Stimulated activated CD4-positive, alpha-beta T cell treated with anti-CD3 and anti-CD28 coated beads, TNF-alpha, amount 100 ng/mL, for 48 hours (primary cell): ENCODE measurements around the gene PERM1.
A peak's percentile ranks its signal among the peaks of the same experiment; 100 is the strongest.
"Not testable (repeated sequence)": the region's sequence is repeated elsewhere in the genome, so short reads cannot be mapped to it uniquely, and the experiment has no call there.

Experiments used
- DNase-seq, 3 donors: peaks; one replicate each; pipeline ENCODE4 v3.0.0-alpha.2; 2020; ENCODE audit warnings: low read depth in 3 of 3

The PERM1 gene

DNA sequence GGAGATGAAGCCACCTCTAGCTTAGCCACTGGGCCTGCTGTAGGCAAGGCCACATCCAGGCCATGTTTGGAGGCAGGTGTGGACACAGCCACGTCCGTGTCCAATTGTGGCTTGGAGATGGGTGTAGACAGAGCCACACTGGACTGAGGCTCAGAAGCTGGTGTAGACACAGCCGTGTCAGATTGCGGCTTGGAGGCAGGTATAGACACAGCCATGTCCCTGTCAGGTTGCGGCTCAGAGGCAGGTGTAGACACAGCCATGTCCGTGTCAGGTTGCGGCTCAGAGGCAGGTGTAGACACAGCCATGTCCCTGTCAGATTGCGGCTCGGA is 2.2 kb downstream of the PERM1 start:
- no peak for DNase-seq

GRCh38 chr1:978835-979743 is 2.8 kb downstream of the PERM1 start:
- no peak for DNase-seq

DNA sequence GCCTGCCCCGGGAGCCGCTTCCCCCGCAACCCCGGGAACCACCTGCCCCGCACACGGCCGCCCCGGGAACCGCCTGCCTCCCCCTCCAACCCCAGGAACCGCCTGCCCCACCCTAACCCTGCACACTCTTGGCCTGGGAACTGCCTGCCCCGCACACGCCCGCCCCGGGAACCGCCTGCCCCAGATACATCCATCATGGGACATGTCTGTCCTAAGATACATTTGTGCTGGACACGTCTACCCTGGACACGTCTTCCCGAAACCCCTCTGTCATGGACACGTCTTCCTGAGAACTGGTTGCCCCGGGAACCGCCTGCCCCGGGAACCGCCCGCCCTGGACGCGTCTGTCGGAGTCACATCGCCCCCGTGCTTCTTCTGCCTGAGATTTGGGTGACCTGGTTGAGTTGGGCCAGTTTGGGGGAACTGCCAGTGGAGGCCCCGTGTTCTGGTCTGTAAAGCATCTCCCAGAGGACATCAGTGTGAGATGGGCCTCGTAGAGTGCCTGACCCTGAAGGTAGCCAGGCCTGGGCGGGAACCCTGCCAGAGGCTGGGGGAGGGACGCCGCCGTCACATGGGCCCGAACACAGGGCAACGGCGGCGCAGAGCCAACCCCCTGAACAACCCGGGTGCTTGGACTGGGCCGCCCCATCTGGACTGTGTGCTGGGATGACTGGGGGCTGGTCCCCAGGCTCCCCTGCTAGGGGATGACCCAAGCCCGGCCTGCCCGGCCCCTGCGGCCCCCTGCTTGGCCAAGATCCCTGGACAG is 3.6 kb downstream of the PERM1 start:
- no peak for DNase-seq

- DNase-seq: not testable (repeated sequence)
Measured at GRCh38 chr1:976791-977190, 5.1 kb downstream of the PERM1 start.

DNA sequence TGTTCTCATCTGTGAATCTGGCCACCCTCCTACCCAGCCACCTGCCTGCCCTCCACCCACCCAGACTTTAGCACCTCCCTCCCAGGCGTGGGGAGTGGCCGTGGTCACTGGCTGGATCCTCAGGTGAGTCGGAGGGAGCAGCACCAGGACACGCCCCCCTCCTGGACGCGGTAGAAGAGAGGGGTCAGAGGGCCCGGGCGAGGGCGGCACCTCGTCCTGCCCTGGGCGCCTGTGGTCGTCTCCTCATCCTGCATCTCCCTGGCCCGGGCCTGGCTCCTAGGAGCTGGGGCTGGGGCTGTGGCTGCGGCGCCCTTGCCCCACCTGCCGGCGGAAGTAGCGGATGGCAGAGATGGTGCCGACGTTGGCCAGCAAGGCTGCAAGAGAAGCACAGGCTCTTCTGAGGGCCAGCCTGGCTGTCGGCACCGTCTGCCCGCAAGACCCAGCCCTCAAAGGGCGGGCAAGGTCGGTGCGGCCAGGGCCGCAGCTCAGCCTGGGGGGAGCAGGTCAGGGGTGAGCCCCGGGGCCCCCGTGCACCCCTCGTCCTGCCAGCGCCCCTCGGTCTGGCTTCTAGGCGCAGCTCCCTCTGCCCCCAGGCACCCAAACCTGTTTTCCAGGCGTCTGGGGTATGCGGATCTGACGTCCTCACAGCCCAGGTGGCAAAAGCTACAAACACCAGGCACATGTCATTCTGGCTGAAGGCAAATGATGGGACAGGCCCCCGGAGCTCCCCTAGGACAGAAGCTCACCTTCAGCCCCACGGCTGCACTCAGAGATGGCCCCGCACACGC is 5.8 kb downstream of the PERM1 start:
- DNase-seq: peak in 1 of 3 donors; percentile 35

- DNase-seq: no peak
Measured at GRCh38 chr1:975365-975764, 6.5 kb downstream of the PERM1 start.

DNA sequence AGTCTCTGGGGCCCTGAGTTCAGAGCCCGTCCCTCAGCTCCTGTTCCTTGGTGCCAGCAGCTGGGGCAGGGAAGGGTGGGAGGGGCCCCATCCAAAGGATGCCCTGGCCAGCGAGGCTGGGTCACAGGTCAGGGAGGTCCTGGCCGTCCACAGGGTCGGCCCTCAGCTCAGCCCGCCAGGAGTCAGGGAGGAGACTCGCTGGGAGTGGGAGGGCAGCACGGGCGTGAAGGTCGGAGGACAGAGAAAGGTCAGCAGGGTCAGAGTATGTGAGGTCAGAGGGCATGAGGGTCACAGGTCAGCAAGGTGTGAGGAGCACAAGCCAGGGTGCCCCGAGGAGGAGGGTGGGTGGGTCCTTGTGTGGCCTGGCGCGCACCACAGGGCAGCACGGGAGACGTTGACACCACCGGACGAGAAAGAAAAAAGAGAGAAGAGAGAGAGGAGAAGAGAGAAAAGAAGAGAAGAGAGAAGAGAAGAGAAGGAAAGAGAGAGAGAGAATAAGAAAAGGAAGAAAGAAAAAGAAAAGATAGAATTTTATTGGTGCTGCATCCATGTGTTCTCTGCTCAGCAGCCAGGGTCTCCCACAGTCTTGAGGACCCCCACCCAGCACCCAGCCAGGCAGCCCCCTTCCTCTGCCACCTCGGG is 7.1 kb downstream of the PERM1 start:
- DNase-seq: no peak

- no peak for DNase-seq
Measured at GRCh38 chr1:974293-974640, 7.6 kb downstream of the PERM1 start.

DNA sequence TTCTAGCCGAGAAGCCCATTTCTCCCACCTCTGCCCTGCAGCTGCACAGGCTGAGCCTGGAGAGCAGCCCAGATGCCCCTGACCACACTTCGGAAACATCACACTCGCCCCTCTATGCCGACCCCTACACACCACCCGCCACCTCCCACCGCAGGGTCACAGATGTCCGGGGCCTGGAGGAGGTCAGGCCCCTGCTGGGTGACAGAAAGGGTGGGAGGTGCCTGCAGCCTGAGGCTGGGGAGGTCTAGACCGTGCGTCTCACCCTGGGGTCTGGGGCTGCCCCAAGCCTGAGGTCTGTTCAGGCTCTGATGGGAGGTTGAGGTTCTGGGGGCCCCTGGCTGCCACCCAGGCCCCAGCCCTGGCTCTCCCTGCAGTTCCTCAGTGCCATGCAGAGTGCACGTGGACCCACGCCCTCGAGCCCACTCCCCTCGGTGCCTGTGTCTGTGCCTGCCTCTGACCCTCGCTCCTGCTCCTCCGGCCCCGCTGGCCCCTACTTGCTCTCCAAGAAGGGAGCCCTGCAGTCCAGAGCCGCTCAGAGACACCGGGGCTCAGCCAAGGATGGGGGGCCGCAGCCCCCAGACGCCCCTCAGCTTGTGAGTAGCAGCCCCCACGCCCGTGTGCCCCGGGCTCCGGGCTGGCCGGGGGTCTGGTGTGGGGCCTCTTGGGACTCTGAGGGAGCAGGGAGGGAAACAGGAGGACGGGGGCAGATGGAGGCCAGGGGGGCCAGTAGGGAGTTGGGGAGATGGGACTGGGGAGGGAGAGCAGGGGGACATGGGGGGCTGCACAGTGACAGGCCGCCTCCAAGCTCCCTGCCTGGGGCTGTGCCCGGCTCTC is 8.2 kb downstream of the PERM1 start:
- DNase-seq: no peak

DNA sequence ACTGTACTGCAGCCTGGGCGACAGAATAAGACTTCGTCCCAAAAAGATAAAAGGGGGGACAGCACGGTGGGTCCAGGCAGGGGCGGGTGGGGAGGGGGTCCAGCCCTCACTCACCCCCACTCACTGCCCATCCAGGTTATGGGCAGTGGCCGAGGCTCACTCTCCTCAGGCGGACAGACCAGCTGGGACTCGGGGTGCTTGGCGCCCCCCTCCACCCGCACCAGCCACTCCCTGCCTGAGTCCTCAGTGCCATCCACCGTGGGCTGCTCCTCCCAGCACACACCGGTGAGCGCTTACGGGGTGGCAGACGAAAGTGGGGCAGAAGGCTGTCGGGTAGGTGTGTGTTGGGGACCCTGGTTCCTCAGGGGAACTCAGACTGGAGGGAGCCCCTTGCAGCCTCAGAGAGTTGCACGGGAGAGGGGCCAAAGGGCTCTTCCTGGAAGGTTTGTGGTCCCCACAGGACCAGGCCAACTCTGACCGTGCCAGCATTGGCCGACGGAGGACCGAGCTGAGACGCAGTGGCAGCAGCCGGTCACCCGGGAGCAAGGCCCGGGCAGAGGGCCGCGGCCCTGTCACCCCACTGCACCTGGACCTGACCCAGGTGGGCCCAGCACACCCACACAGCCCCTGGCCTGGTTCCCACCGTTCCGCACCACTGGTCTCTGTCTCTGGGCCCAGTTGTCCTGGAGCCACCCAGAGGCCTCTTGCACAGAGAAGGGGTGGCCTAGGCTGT is 9.0 kb downstream of the PERM1 start:
- no peak for DNase-seq

GRCh38 chr1:971751-972506 is 10.0 kb downstream of the PERM1 start:
- no peak for DNase-seq

DNA sequence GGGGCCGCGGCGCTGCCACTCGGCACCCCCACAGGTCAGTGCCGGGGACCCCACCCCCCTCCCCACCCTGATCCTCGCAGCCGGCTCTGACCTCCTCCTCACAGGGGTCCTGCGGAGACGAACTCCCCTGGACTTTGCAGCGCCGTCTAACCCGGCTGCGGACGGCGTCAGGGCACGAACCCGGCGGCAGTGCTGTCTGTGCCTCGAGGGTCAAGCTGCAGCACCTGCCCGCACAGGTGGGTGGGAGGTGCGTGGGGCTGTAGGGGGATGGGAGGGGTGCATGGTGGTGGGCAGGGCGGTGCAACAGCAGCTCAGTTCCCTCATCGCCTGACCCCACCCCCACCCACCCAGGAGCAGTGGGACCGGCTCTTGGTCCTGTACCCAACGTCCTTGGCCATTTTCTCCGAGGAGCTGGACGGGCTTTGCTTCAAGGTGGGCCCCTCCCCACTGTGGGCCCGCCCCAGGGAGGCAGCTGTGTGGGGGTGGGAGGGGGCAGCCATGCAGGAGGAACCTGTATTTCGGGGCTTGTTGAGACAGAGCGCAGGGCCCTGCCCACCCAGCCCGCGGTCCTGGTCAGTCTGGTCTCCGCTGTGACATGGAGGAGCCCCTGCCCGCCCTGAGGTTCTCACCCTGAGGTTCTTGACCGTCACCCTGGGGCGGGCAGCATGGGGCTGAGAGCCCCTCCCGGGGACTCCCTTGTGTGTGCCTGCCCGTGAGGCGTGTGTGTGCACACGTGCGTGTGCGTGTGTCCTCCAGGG is 10.7 kb downstream of the PERM1 start:
- no peak for DNase-seq

- DNase-seq: no peak
Measured at GRCh38 chr1:970242-970972, 11.5 kb downstream of the PERM1 start.

GRCh38 chr1:969260-969855 is 12.5 kb downstream of the PERM1 start:
- DNase-seq: no peak

GRCh38 chr1:967466-968343 is 14.2 kb downstream of the PERM1 start:
- no peak for DNase-seq

DNA sequence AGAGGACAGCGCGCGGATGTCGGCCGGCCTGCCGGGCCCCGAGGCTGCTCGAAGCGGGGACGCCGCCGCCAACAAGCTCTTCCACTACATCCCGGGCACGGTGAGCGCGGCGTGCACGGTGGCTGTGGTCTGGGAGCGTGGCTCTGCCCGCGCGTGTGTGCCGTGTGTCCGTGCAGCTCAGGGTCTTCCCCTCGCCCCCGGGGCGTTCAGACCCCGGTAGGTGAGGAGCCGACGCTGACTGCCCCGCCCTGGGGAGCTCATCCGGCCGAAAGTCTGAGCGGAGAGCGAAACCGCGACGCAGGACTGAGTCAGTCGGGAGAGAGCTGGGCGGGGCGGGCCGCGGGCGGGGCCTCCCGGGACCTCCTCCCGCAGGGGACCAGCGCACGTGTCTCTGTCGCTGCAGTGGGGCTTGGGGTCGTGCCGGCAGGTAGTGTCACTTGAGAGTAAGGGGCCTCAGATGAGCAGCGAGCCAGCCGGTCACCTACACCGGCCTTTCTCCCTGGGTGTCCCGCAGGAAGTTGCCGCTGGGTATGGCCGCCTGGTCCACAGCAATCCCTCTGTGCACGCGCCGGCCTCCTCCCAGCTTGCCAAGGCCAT is 15.1 kb downstream of the PERM1 start:
- DNase-seq: peak; percentile 64 to 86 (median 66)
